GM21390 (cell line): Measurements from ENCODE around the gene CARD19.

Experiments
- ATAC-seq: cut with Tn5 transposase; IDR thresholded peaks from one replicate; pipeline ENCODE4 v1.9.1; 2021; ENCODE audit not compliant: unreplicated experiment

Gene CARD19, protein sequence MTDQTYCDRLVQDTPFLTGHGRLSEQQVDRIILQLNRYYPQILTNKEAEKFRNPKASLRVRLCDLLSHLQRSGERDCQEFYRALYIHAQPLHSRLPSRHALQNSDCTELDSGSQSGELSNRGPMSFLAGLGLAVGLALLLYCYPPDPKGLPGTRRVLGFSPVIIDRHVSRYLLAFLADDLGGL

DNA sequence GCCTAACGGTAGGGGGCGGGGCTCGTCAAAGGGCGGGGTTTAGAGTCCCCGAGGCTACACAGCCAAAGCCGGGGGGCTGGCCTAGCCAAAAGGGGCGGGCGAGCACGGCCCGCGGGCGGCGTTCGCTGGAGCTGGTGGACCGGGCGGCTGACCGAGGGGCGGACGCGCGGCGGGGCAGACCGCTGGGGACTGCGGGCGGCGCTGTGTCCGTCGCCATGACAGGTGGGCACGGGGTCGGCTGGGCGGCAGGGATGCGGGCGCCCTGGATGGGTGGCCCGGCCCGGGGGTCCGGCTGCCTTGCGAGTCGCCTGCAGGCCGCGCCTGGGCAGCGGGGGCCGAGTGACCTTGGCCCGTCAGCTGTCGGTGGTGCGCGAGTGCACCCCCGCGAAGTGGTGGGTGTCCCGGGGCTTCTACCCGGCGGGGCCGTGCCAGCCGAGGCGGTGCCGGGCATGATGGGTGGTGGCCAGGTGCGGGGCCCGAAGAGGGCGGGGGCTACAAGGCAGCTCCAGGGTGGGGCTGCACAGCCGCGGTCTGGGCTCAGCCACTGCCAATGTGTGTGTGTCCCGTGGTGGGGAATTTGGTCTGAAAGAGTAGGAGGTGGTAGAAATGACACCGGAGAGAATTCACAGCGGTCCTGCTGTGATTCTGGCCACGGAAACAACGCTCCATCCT lies at the start of gene CARD19:
CARD19 (plus strand) TSS at position 87 of the 672 bp plus-strand sequence; CDS start at position 216, 129 bp downstream.
- ATAC-seq: no peak

DNA sequence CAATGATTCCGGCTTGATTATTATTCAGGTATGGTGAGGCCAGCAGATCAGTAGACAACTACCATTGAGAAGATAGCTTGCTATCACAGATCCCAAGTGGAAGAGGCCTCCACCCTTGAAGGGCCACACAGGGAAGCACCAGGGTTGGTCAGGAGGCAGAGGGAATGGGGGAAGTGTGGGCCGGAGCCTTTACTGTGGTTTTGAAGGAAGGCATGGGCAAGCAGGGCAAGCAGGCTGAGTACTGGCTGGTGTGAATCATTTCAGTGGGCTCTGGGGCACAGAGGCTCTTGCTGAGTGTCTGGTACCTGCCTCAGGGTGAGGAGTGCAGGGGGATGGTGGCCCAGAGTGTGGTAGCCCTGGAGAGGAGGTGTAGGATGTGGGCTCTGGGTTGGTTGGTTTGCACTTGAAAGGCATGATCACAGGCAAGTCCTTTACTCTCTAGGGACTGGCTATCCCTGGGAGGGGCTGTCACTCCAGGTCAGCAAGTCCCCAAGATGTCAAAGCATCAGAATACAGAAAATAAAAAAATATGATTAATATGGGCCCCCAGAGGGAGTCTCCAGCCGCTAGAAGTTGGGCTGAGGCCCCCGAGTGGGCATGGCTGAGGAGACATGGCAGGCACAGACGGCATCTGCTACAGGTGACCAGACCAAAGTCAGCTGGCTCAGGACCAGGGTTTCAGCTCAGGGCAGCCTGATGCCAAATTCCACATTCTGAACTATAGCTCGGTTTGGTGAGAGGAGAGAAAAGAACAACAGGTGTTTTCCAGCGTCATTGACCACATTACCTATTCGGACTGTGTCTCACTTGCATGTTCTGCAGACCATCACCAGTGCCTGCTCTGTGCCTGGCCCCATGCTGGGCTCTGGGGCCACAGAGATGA lies 47.2 kb upstream of the CARD19 start:
- ATAC-seq: no peak

DNA sequence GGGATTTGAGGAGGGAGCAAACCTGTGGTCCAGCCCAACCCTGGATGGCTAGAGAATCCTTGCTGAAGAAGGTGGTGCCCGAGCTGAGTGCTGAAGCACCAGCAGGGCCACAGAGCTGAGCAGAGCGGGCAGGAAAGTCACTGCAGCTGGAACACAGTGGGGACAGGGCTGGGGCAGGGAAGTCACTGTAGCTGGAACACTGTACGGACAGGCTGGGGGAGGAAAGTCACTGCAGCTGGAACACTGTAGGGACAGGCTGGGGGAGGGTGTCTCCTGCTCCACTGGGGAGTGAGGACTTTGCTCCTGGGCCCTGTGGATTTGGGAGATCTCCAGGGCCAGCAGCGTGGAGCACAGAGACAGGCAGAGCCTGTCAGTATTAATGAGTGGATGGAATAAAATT lies 46.5 kb upstream of the CARD19 start:
- no peak for ATAC-seq

DNA sequence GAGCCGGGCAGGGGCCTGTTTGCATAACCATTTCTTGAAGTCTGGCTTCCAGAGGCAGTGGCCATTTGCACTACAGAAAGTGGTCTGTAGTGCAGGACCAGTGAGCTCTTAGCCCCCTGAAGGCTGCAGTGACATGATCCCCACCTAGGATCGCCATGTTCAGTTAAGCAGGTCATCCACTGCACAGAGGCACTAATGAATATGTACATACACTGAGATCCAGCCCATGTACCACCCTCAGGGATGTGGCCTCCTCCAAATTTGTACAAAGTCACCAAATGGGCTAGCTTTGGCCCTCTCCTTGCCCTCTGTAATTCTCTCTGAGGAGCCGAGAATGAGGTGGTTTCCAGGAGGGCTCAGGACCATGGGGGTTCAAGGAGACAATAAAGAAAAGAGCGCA lies 45.8 kb upstream of the CARD19 start:
- ATAC-seq: no peak

DNA sequence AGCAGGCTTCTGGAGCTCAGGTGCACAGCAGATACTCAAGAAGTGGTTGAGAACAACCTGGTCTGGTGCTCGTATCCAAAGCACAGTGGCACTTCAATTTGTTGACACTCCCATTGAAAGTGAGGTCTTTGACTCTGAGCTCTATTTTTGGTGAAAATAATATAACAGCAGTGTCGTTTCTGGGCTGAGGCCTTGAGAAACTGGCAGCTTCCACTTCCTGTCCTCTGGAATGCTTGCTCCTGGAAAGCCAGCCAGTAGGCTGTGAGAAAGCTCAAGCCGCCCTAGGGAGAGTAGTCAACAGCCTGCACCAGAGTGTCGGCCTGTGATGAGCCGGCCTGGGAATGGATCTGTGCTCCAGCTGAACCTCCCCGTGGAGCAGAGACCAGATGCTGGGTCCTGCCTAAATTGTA lies 44.3 kb upstream of the CARD19 start:
- ATAC-seq: no peak

DNA sequence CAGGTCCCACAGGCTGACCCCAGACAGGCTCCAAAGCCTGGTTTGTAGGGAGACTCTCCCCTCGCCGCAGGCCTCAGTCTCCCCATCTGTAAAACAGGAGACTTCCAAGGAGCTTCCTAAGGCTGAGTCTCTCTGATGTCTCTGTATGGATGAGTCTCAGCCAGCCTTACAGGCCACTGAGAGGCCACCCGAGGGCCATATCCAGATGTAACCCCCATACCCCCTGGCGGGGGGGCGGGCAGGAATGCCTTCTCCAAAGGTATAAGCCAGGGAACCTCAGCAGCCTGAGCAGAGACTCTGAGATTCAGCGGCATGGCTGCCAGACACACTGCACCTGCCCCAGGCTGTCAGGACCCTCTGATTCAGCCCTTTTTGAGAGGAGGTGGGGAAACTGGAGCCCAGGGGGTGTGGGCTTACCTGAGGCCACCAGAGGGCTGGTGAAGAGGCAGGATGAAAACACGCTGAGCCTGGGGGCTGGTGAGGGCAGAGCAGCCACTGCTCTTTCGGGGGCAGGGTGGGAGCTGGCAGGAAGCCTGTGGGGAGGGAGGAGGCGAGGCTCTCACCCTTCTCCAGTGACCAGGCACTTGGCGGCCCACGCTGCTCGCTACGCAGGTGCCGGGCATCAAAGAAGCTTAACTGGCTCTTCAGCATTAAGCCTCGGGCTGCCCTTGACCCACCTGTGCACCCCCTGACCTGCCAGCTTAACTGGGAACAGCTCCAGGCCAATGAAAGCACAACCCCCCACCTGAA lies 43.1 kb upstream of the CARD19 start:
- no peak for ATAC-seq

DNA sequence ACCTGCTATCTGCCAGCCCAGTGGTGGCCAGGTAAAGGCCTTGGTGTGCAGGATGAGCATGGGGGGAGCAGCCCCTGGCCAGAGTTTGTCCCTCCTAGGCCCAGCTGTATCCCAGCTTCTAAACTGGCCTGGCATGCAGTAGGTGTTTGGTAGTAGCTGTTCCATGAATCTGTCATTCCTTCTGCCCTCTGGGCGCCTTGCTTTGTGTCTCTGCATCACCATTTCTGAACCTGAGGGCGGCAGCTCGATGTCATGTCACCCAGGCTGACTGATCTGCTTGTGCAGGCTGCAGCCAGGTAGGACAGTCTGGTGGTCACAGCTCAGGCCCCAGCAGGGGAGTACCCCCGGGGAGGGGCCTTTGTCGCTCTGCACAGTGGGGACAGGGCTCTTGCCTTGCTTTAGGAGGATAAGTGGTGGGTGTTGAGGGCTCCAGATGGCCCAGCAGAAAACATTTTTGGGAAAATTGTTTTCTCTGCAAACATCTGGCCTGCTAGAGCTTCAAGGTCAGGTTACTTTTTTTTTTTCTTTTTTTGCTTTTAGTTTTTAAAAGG lies 42.2 kb upstream of the CARD19 start:
- no peak for ATAC-seq

DNA sequence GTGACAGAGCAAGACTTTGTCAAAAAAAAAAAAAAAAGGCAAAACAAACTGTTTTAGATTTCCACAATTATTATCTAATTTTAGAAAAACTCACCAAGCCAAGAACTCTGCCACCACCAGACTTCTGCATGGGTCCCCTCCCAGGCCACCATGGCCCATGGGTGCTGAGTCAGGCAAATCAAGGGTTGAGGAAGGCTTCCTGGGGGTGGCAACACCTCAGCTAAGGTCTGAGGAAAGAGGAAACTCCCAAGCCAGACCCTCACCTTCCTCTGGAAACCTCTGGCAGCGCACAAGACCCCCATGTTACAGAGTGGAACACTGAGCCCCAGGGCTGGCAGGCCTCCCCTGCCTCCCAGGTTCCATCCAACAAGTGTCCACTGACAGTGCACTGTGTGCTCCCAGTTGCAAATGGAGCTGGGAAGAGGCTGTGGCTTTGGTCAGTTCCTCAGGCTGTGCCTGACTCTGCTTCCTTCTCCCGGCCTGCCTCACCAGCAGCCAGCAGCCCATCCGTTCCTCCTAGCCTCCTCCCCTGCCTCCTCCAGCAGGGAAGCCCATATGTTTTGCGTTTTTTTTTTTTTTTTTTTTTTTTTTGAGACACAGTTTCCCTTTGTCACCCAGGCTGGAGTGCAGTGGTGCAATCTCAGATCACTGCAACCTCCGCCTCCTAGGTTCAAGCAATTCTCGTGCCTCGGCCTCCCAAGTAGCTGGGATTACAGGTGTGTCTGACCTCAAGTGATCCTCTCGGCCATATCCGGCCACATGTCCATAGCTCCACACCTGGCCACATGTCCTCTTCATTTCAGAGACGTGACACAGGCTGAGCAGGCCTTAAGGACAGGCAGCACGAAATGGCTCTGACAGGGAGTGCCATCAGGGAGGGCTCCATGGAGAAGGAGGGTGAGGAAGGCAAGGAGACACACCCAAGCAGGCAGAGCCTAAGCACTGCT lies 41.0 kb upstream of the CARD19 start:
- no peak for ATAC-seq

DNA sequence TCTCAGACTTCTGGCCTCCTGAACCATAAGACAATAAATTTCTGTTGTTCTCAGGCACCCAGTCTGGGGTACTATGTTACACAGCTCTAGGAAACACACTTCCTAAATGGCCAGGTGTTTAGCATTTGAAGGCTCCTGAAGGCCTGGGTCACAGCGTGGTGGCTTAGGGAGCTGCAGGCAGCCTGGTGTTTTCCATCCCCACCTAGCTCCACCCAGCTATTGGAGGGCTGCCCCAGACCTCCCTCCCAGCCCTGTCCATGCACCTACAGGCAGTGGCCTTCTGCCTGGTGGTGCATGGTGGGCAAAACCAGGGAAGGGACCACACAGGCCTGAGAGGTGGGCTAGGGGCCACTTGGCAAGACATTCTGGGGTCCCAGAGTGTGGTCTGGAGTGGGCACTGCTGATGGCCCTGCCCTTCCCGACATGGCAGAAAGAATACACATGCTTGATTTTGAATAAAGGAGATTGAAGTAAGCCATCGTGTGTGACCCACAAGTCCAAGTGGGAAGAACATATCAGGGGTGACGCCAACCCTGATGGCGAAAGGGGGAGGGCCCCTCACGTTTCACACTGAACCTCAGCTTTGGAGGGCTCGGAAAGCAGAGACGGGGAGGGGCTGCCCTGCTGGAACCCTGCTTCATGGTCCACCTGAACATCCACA lies 38.8 kb upstream of the CARD19 start:
- no peak for ATAC-seq

DNA sequence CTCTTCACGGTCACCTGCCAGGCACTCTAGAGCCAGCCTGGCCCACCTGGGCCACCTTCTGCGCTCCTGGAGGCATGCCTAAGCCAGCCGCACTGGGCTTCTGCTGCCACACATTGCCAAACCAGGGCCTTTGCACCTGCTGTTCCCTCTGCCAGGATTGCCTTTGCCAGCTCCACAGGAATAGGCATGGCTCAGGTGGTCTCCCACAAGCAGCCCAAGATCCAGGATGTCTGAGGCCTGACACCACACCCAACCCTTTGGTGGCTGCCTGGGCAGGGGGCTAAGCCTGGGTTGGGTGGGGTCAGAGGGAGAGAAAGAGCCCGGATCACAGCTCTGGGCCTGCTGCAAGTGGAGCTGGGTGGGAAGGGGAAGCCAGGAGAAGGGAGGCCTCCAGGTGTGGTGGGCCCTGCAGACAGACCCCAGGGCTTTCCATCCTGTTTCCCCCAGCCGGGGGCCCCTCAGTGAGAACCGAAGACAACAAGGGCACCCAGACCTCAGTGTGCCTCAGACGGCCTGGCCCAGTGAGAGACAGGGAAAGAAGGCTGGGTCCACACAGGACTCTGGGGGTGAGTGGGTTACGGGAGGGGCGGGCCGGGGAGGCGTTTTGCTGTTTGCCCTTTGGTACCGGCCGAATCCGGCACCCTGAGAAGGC lies 38.2 kb upstream of the CARD19 start:
- ATAC-seq: no peak

DNA sequence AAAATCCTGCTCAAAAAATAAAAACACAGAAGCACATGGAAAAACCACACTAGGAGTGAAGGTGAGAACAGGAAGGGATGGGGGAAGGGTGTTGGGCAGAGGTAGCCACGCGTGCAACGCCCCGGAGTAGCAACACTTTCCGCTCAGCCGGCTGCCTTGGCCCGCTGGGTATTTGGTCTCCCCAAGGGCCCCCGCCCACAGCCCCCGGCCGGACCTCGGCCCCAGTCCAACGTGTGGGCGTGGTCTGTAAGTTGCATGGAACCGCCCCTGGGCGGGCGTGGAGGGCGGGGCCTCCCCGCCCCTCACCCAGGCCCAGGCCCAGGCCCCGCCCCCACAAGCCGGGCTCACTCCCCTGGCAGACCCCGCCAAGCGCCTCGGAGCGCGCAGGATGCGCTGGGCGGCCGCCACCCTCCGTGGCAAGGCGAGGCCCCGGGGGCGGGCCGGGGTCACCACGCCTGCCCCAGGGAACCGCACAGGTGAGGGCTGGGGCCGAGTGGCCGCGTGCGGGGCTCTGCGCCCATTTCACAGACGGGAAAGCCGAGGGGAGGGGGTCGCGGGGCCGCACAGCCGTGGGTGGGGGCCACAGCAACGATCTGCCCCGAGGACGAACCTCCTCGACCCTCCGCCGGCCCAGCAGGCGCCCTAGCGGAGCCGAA lies 37.5 kb upstream of the CARD19 start, which contains the start of gene SUSD3:
SUSD3 (plus strand) TSS at position 347 of the 656 bp plus-strand sequence; CDS start at position 389, 42 bp downstream.
- ATAC-seq: peak; percentile 52

DNA sequence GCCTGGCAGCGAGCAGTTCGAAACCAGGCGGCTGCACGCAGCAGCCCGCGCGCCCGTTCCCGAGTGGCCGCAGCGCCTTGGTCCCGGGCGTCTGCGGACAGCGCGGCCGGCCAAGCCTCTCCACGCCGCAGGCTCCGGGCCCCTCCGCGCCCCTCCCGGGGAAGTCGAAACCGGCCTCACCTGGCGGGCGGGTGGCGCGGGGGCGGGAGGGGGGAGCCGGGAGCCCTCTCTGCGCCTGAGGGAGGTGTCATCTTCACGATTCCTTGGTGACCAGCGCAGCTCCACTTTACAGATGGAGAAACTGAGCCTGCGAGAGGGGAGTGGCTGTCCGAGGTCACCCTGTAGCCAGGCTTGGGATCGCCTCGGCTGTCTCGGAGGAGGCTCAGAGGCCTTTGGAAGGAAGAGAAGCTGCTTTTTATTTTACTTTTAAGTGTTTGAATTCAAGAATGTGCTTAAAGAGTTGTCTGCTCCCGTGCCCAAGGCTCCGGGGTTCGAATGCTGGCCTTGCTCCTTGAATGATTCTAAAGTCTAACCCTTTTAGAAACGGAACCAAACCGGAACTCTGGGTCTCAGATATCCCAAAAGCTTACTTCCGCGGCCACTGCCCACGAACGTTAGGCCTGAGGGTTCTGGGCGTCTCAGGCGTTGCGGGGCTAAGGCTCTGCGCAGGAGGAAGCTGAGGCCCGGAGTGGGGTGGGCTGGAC lies 36.9 kb upstream of the CARD19 start:
- peak; percentile 15 for ATAC-seq

DNA sequence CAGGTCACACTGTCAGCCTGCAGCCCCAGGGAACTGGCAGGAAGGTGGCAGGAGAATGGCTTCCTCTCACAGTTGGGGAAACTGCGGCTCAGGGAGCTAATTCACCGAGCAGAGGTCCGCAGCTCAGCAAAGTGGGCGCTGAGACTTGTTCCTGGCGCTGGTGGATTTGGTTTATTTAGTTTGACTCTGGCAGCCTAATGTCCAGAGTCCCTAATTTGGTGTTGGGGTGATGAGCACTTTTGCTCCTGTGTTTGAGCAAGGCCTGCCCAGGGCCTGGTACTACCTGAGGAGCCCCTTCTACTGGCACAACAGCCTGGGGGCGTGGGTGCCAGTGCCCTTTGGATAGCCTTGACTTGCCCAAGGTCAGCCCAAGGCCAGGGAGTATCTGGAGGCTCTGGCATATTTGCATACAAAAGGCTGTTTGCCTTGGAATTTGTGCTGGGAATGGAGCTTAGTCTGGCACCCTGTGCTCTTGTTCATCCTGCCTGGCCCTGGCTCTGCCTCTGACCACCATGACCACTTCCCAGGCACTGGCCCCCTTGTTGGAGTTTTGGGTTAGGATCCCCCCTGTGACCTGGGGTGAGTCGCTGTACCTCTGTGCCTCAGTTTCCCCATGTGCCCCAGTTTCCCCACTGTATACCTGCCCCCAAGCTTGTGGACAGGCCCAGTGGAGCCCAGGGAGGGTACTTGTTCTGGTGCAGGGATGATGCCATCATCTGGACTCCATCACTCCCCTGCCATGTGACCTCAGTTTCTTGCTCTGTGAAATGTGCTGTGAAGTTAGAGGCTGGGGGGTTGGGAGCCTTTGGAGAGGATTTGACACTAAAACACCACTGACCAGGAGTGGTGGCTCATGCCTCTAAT lies 36.1 kb upstream of the CARD19 start:
- ATAC-seq: no peak

DNA sequence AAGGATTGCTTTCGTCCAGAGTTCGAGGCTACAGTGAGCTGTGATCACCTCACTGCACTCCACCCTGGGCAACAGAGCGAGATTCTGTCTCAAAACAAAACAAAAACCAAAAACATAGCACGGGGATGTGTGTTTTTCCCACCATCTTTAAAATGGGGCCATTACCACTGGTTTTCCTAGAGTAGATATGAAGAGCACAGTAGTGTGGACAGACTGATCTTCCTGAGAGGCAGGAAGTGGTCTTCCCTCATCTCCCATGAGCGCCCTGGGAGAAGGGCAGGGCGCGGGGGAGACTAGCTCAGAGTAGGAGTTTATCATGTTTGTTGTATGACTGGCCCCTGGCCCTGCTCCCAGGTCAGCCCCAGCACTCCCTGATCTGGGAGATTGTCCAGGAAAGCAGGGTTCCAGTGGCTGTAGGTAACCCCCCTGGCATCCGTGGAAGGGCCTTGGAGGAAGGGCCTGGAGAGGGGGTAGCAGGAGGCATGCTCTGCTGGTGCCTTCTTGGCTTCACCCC lies 35.2 kb upstream of the CARD19 start:
- no peak for ATAC-seq

DNA sequence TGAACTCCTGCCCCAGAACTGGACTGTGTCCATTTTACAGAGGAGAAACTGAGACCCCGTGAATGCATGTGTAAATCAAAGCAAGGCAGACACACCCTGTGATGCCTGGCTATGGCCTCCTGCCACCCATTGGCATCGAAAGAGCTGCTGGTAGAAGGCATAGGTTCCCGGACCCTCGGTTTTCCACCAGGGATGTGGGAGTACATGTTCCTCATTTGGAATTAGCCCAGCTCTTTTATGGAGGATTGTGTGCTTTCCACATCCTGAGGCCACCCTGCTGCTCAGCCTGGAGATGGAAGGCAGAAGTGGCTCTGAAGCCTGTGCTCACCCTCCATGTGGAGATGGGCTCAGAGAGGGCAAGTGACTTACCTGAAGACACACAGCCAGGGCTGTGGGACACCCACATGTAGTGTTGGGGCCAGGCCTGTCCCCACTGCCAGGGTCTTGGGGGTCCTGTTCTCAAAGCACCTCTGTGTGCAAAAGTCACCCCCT lies 34.7 kb upstream of the CARD19 start:
- ATAC-seq: no peak
